GM12801 (cell line): ENCODE measurements around the gene EVPLL.

Source experiments
- TF ChIP-seq, protein P1 (sequence below): IDR thresholded peaks from one replicate; pipeline ENCODE4 v1.5.1; 2011; ENCODE audit warnings: control low read depth; ENCODE audit not compliant: insufficient read length; ENCODE audit errors: extremely low read depth

Gene EVPLL

GRCh38 chr17:18381953-18382245 is 4.3 kb downstream of the EVPLL start:
- TF ChIP-seq, protein P1, sequence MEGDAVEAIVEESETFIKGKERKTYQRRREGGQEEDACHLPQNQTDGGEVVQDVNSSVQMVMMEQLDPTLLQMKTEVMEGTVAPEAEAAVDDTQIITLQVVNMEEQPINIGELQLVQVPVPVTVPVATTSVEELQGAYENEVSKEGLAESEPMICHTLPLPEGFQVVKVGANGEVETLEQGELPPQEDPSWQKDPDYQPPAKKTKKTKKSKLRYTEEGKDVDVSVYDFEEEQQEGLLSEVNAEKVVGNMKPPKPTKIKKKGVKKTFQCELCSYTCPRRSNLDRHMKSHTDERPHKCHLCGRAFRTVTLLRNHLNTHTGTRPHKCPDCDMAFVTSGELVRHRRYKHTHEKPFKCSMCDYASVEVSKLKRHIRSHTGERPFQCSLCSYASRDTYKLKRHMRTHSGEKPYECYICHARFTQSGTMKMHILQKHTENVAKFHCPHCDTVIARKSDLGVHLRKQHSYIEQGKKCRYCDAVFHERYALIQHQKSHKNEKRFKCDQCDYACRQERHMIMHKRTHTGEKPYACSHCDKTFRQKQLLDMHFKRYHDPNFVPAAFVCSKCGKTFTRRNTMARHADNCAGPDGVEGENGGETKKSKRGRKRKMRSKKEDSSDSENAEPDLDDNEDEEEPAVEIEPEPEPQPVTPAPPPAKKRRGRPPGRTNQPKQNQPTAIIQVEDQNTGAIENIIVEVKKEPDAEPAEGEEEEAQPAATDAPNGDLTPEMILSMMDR: no peak

DNA sequence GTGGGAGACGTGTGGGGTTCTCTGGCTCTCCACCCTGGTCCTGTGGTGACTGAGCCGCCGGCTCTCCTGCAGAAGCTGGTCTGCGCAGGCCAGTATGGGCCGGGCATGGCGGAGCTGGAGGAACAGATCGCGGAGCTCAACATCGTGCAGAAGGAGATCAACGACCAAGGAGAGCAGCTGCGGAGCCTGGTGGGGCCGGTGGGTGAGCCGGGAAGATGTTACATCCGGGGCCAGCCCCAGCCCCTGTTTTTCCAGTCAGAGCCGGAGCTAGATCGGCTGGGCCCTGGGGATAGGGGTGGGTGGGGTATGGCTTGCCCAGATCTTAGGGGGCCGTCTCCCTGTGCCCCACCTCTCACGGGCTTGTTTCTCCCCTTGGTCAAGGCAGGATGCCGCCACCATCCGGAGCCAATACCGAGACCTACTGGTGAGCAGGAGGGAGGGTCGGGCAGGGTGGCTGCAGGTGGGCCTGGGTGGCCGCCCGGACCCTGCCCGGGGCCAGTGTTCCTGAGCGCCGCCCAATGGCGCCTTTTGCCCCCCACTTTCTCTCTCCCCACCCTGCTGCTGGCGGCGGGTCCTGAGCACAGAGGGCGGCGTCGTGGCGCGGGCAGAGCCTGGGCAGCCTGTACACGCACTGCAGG is 5.0 kb downstream of the EVPLL start:
- TF ChIP-seq, protein P1: no peak
